Aorta (tissue), 5 donors: Measurements from ENCODE around the gene DUSP7. TPM values are rescaled to one million over a fixed set of nuclear protein-coding genes. Genes with fewer than 3 reads are reported as not detected.
A peak's percentile ranks its signal among the peaks of the same experiment; 100 is the strongest.

ENCODE experiments used
- ATAC-seq: fragments of 200-7000 bp; cut with Tn5 transposase; one replicate; pipeline ENCODE4 v1.9.1; 2022; ENCODE audit warnings: moderate library complexity; ENCODE audit not compliant: low FRiP score
- DNase-seq, 2 donors: peaks; one replicate each; pipeline ENCODE4 v3.0.0-alpha.2; 2020
- H3K27ac ChIP-seq, 2 donors: one replicate each; pipeline ENCODE4 v1.5.1; 2013; ENCODE audit warnings: low read length in 2 of 2, mild to moderate bottlenecking in 2 of 2, moderate library complexity in 2 of 2, control low read depth in 1 of 2, inconsistent platforms in 1 of 2, low read depth in 1 of 2
- H3K27me3 ChIP-seq, 2 donors: one replicate each; pipeline ENCODE4 v1.6.1; 2013; ENCODE audit warnings: control low read depth in 1 of 2, low read length in 1 of 2, mild to moderate bottlenecking in 1 of 2, moderate library complexity in 1 of 2; ENCODE audit not compliant: insufficient read depth in 2 of 2, control insufficient read depth in 1 of 2
- H3K36me3 ChIP-seq, 2 donors: one replicate each; pipeline ENCODE4 v1.6.1; 2013; ENCODE audit warnings: control low read depth in 1 of 2, low read length in 1 of 2, mild to moderate bottlenecking in 1 of 2; ENCODE audit not compliant: insufficient read depth in 2 of 2, control insufficient read depth in 1 of 2
- H3K4me1 ChIP-seq, 2 donors: one replicate each; pipeline ENCODE4 v1.6.1; 2013; ENCODE audit warnings: low read length in 2 of 2, control low read depth in 1 of 2, mild to moderate bottlenecking in 1 of 2, moderate library complexity in 1 of 2; ENCODE audit not compliant: insufficient read depth in 2 of 2, control insufficient read depth in 1 of 2
- H3K4me3 ChIP-seq, 2 donors: one replicate each; pipeline ENCODE4 v1.5.1; 2013; ENCODE audit warnings: low read length in 2 of 2, control low read depth in 1 of 2, mild to moderate bottlenecking in 1 of 2
- H3K9me3 ChIP-seq: one replicate; pipeline ENCODE4 v1.6.1; 2013; ENCODE audit warnings: mild to moderate bottlenecking, low read length; ENCODE audit not compliant: control insufficient read depth
- WGBS, 2 donors: extraction: QIAGEN DNeasy Blood & Tissue Kit; methylation state at CpG; one replicate each; pipeline ENCODE4 v1.1.7; 2013; 5-methylcytosine and 5-hydroxymethylcytosine counted together
- intact Hi-C, 2 donors: fragments of 100-400 bp; cut with DNase I; formaldehyde crosslinking; loops; one replicate each; pipeline versions ENCODE4 v1.14.2 to v1.15.0; 2022
- polyA plus RNA-seq, 2 donors: library from polyadenylated mRNA; stranded (reverse); fragments of 200-250 nt; gene quantifications; one replicate each; pipeline ENCODE4 v1.2.3, GENCODE V29; 2013
- total RNA-seq, 2 donors: library from RNA; stranded (reverse); fragmentation: NEBNext Ultra II Directional; extraction: Animal tissue kit (Norgen Biotek cat#: 25700); gene quantifications; one replicate each; pipeline ENCODE4 v1.2.1, GENCODE V29; 2021
- donor health status: healthy with polysubstance abuse.
- donor health status: Bipolar disorder and iron deficiency.
- donor health status: DM: no; HTN: no; CAD: no.
- donor health status: DM: no; HTN: no; CAD: no.
- donor health status: DM: yes; HTN: yes; CAD: no.

The DUSP7 gene
- total and polyA plus RNA-seq, 4 donors, result 8.8 to 54.1 (median 25.6) TPM

DNA sequence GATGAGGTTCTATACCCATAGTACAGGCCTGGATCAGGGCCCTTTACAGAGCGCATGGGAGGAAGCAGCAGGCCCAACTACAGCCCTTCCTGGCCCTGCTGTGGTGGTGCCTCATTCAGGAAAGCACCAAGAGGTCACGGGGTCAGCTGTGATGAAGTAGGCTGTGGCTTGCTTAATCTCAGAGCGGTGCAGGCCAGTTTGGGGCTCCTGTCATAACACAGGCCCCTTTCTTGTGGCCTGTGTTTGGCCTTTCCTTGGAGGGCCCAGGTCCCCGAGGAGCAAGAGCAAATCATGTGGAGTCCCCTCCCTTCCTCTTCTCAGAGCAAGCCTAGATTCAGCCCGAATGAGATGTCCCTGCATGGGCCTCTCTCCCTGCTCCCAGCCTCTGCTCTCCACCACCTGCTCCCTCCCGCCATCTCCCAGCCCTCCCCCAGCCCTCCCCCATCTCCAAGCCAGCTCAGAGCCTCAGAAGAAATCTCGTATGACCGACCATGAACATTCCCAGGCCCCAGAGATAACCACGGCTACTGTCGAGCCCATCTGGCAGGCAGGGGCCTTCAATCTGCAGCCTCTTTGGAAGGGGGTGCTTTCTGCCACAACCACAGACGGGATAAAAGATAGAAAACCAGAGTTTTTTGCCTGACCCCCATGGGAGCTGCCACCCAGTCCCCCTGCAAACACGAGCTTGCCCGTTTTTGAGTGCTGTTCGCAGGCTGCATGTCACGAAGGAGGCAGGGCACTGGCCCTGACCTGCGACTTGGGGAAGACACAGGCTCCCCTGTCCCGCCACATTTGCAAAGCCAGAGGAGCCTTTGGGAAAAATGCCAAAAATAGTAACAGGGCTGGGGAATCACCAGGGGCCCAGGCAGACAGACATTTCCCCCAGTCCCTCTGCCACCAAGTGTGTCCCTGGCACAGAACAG, 32.3 kb upstream of the DUSP7 start:
- ATAC-seq, result no peak
- Histone ChIP-seq H3K4me3 (no peak overlapping the region), H3K27ac (peak overlapping the region in 1 of 2 donors; percentile 96), H3K4me1 (peaks cover 0 to 3% of the 10 kb centered on the region in 2 donors), H3K9me3 (no peaks in the 10 kb centered on the region), H3K27me3 (no peaks in the 10 kb centered on the region), H3K36me3 (no peaks in the 10 kb centered on the region)
- 79 to 91% methylated on average over 17 of the region's 17 CpGs for WGBS, 2 donors
- DNase-seq, result peak; percentile 70 to 82
- intact Hi-C loops, result no loop called here

DNA sequence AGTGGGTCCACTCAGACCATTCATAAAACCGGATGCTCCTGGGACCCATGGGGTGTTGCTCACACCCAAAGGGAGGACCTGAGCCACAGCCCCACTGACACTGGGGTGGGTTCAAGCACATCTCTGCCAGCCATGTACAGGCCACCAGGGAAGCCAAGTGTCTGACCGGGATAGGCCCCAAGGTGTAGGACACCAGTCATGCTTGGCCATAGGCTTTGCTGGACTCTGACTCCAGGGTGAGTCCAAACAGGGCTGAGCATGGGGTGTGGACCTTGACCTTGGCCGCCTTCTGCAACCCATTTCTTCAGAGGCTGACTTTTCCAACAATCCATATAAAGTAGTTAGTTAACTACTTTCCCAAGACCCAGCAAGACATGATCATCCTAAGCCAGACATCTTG, 31.4 kb upstream of the DUSP7 start:
- Histone ChIP-seq H3K36me3 (no peaks in the 10 kb centered on the region), H3K27me3 (no peaks in the 10 kb centered on the region), H3K4me3 (no peak overlapping the region), H3K27ac (no peak overlapping the region), H3K9me3 (no peaks in the 10 kb centered on the region), H3K4me1 (peaks cover 0 to 3% of the 10 kb centered on the region in 2 donors)
- intact Hi-C loops, result no loop called here
- DNase-seq, result peak; percentile 31 to 60
- no peak for ATAC-seq
- WGBS, 2 donors, result 96 to 97% methylated on average over 3 of the region's 3 CpGs

DNA sequence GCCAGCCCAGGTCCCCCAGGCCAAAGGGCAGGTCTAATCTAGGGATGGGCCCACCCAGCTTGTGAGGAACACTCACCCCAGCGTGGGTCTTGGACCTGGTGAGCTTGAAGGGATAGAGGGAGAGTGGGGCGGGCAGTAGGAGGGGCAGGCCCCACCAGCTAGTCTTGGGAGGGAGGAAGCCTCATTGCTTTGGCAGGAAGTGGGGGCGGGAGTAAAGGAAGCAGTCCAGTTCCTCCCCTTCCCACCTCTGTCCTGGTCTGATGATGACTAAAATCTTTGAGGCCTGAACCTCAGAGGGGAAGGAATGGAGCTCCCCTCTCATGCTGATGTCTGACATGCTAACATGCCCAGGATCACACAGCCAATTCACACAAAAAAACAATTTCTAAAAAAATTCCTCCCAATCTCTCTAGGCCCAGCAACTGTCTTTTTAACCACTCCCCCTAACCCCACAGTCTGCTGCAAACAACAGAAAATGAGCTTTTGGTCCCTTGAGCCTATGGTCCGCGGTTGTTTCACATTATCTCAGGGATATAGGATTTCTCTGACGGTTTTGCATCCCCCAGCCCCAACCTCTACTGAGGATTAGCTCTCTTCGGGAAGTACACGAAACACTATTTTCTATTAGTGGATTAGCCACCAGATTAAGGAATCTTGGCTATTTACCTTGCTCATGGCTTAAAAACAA, 30.7 kb upstream of the DUSP7 start:
- no peaks in the 10 kb centered on the region for H3K9me3 ChIP-seq
- no peak overlapping the region for H3K4me3 ChIP-seq
- no peaks in the 10 kb centered on the region for H3K36me3 ChIP-seq
- DNase-seq (peak; percentile 62 to 73), ATAC-seq (no peak)
- 92 to 94% methylated on average over 8 of the region's 8 CpGs for WGBS, 2 donors
- intact Hi-C loops, result no loop called here
- H3K4me1 ChIP-seq, result peaks cover 0 to 3% of the 10 kb centered on the region in 2 donors
- no peak overlapping the region for H3K27ac ChIP-seq
- no peaks in the 10 kb centered on the region for H3K27me3 ChIP-seq

DNA sequence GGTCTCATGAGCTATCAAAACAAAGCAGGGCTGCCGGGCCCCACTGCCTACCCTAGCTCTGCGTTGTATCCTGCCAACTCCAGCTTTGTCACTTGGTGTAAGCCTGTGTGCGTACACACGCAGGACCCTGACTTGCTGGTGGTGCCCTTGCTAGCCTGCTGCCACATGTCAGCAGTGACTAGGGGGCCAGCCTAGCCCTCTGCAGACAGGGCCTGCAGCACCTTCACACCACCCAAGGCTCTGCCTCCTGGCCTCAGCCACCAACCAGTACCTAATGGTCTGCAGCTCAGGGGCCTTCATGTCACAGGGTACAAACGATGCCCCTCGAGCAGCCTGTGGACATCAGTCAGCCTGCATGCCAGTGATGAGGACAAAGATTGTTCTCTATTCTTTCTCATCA, 30.1 kb upstream of the DUSP7 start:
- intact Hi-C loops, result no loop called here
- ATAC-seq, result no peak
- Histone ChIP-seq H3K27ac (no peak overlapping the region), H3K4me3 (no peak overlapping the region), H3K9me3 (no peaks in the 10 kb centered on the region), H3K27me3 (no peaks in the 10 kb centered on the region), H3K36me3 (no peaks in the 10 kb centered on the region), H3K4me1 (peaks cover 0 to 3% of the 10 kb centered on the region in 2 donors)
- DNase-seq, result peak; percentile 24 to 46
- WGBS, 2 donors, result 95 to 96% methylated on average over 6 of the region's 6 CpGs

DNA sequence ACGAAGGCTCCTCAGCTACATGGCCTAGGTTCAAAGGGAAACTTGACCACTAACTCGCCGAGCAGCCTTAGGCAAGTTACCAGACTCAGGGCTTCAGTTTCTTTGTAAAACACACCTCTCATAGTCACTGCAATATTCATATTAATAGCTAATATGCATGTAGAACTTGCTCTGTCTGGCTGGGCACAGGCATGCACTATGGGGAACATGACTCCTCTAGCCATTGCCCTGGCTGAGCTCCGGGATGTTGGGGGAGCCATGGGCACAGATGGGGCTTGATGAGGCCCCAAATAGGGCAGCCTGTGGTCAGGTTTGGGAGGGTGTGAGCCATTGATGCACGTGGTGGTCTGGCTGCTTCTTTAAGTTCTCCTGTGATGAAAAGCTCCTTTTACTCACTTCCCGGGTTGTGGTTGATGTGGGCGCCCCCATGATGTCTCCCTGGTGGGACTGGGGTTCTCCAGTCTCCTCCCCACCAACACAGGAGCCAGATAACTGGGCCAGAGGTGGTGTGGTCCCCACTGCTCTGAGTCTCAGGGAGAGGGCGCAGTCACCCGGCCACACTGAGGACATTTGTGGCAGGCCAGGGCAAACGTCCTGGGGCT, 29.4 kb upstream of the DUSP7 start:
- peak; percentile 26 to 54 for DNase-seq
- H3K27ac ChIP-seq, result no peak overlapping the region

DNA sequence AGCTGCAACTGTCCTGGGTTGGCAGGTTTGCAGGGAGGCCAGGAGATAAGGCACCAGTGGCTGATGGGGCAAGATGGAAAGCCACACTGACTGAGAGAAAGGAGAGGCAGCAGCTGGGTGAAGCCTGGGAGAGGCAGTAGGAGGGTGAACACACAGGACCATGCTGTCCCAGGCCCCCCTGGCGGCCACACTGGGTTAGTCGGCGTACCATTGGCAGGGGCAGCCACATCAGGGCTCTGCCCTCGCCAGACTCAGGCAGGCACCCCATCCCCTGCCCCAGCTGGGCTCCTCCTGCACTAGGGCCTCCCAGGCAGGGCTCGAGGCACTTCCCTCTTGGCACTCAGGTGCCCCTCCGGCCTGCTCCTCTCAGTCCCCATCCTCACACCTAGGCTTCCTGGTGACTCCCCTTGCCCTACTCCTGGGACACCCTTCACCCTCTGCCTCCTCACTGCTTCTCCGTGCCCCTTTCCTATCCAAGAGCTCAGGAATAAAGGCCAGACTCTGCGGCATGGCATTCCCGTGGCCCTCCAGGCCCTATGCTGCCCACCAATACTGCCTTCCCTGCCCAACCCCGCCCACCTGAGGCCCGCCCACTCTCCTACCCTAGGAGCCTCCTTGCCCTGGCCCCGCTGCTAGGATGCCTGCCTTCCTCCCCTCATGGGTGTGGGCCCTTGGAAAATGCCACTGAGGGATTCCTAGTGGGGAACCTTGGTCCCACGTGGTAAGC, 28.7 kb upstream of the DUSP7 start:
- WGBS, 2 donors, result 91 to 93% methylated on average over 12 to 13 of the region's 13 CpGs
- Histone ChIP-seq H3K27me3 (no peaks in the 10 kb centered on the region), H3K36me3 (no peaks in the 10 kb centered on the region), H3K4me1 (no peaks in the 10 kb centered on the region), H3K9me3 (no peaks in the 10 kb centered on the region), H3K4me3 (no peak overlapping the region), H3K27ac (no peak overlapping the region)
- peak; percentile 38 to 64 for DNase-seq
- ATAC-seq, result no peak
- intact Hi-C loops, result no loop called here

More for the DNA sequence above, 29.4 kb upstream of the DUSP7 start:
- Histone ChIP-seq H3K27me3 (no peaks in the 10 kb centered on the region), H3K9me3 (no peaks in the 10 kb centered on the region), H3K4me1 (peaks cover 0 to 3% of the 10 kb centered on the region in 2 donors), H3K36me3 (no peaks in the 10 kb centered on the region), H3K4me3 (no peak overlapping the region)
- 91 to 94% methylated on average over 10 of the region's 10 CpGs for WGBS, 2 donors
- intact Hi-C loops, result no loop called here
- ATAC-seq, result no peak

DNA sequence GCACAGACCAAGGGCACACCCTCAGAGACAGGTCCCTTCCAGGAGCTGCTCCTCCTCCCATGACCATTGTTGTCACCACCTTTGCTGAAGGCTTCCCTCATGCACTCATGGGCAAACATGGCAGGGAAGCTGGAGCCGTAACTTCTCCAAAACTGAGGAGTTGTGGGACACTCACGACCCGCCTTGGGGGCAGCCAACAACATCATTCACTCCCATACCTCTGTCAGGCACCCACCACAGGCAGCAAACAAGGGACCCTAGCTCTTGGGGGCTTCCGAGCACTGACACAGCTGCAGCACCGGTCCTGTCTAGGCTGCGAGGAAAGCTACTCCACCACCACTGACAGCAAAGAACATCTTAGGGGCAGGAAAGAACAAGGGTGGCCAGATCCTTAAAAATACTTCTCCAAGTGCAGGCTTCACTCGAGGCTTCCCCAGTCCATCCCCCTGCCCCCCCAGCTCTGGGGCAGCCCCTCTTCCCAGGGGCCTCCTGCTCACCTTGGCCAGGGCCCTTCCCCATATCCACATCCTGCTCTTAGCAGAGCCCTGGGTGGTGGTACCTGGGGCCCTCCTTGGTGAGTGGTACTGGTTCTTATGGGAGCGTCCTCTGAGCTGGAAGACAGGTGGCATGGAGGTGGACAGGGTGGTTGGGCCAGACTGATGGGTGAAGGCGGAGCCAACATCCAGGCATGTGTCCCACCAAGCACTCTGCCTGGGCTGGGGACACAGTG, 28.0 kb upstream of the DUSP7 start:
- Histone ChIP-seq H3K27me3 (no peaks in the 10 kb centered on the region), H3K4me3 (no peak overlapping the region), H3K4me1 (no peaks in the 10 kb centered on the region), H3K36me3 (no peaks in the 10 kb centered on the region), H3K9me3 (no peaks in the 10 kb centered on the region), H3K27ac (no peak overlapping the region)
- WGBS, 2 donors, result 96 to 98% methylated on average over 9 of the region's 9 CpGs
- DNase-seq, result peak; percentile 30 to 44
- no peak for ATAC-seq
- intact Hi-C loops, result no loop called here
